Measurements from ENCODE around the gene PALLD.

Gene PALLD

GRCh38 chr4:168893205-168893604, 396.4 kb downstream of the PALLD start:
- Mint-ChIP-seq H3K27me3 (ENCODE audit: low read depth) (no peaks in the 10 kb centered on the region), H3K4me1 (peaks cover 33% of the 10 kb centered on the region), H3K9me3 (no peaks in the 10 kb centered on the region), H3K4me3 (no peak overlapping the region), H3K27ac (no peak overlapping the region), H3K36me3 (ENCODE audit: low read depth) (peaks cover 88% of the 10 kb centered on the region)
- no peak for TF ChIP-seq CTCF (IDR thresholded peaks at IDR 0.05; ENCODE audit: unreplicated experiment in 3 of 3)

- TF ChIP-seq CTCF (IDR thresholded peaks at IDR 0.05; ENCODE audit: unreplicated experiment in 3 of 3) = no peak
- peak overlapping the region in 1 of 3 experiments; percentile 7 for H3K27ac Mint-ChIP-seq
- H3K36me3 Mint-ChIP-seq (ENCODE audit: low read depth) = peaks cover 88% of the 10 kb centered on the region
- H3K9me3 Mint-ChIP-seq = no peaks in the 10 kb centered on the region
- no peaks in the 10 kb centered on the region for H3K27me3 Mint-ChIP-seq (ENCODE audit: low read depth)
- no peak overlapping the region for H3K4me3 Mint-ChIP-seq
- H3K4me1 Mint-ChIP-seq = peaks cover 27% of the 10 kb centered on the region
These were observed 397.0 kb downstream of the PALLD start for GRCh38 chr4:168893807-168894206.

- no peaks in the 10 kb centered on the region for H3K4me1 Mint-ChIP-seq
- peaks cover 82% of the 10 kb centered on the region for H3K36me3 Mint-ChIP-seq (ENCODE audit: low read depth)
- H3K27ac Mint-ChIP-seq = no peak overlapping the region
- no peaks in the 10 kb centered on the region for H3K27me3 Mint-ChIP-seq (ENCODE audit: low read depth)
- no peak for TF ChIP-seq CTCF (IDR thresholded peaks at IDR 0.05; ENCODE audit: unreplicated experiment in 3 of 3)
- H3K9me3 Mint-ChIP-seq = no peaks in the 10 kb centered on the region
- H3K4me3 Mint-ChIP-seq = no peak overlapping the region
These were observed 403.2 kb downstream of the PALLD start for GRCh38 chr4:168900080-168900479.

- Mint-ChIP-seq H3K27ac (peak overlapping the region in 1 of 3 experiments; percentile 13), H3K4me3 (no peak overlapping the region), H3K4me1 (no peaks in the 10 kb centered on the region), H3K27me3 (ENCODE audit: low read depth) (no peaks in the 10 kb centered on the region), H3K36me3 (ENCODE audit: low read depth) (peaks cover 67% of the 10 kb centered on the region), H3K9me3 (no peaks in the 10 kb centered on the region)
- no peak for TF ChIP-seq CTCF (IDR thresholded peaks at IDR 0.05; ENCODE audit: unreplicated experiment in 3 of 3)
These were observed 410.4 kb downstream of the PALLD start for GRCh38 chr4:168907119-168907698.

- H3K4me3 Mint-ChIP-seq = no peak overlapping the region
- peak overlapping the region in 1 of 3 experiments; percentile 24 for H3K27ac Mint-ChIP-seq
- H3K9me3 Mint-ChIP-seq = no peaks in the 10 kb centered on the region
- H3K36me3 Mint-ChIP-seq (ENCODE audit: low read depth) = peaks cover 66% of the 10 kb centered on the region
- no peak for TF ChIP-seq CTCF (IDR thresholded peaks at IDR 0.05; ENCODE audit: unreplicated experiment in 3 of 3)
- no peaks in the 10 kb centered on the region for H3K4me1 Mint-ChIP-seq
- H3K27me3 Mint-ChIP-seq (ENCODE audit: low read depth) = no peaks in the 10 kb centered on the region
These were observed 411.2 kb downstream of the PALLD start for GRCh38 chr4:168908093-168908492.

- no peaks in the 10 kb centered on the region for H3K4me1 Mint-ChIP-seq
- no peak overlapping the region for H3K4me3 Mint-ChIP-seq
- no peaks in the 10 kb centered on the region for H3K27me3 Mint-ChIP-seq (ENCODE audit: low read depth)
- TF ChIP-seq CTCF (IDR thresholded peaks at IDR 0.05; ENCODE audit: unreplicated experiment in 3 of 3) = no peak
- peak overlapping the region in 2 of 3 experiments; percentile 24 to 80 for H3K27ac Mint-ChIP-seq
- H3K9me3 Mint-ChIP-seq = no peaks in the 10 kb centered on the region
- peaks cover 61% of the 10 kb centered on the region for H3K36me3 Mint-ChIP-seq (ENCODE audit: low read depth)
These were observed 412.0 kb downstream of the PALLD start for GRCh38 chr4:168908851-168909273.

All from nephron (organoid).